ENCODE data around the gene ADM.

ADM gene

DNA sequence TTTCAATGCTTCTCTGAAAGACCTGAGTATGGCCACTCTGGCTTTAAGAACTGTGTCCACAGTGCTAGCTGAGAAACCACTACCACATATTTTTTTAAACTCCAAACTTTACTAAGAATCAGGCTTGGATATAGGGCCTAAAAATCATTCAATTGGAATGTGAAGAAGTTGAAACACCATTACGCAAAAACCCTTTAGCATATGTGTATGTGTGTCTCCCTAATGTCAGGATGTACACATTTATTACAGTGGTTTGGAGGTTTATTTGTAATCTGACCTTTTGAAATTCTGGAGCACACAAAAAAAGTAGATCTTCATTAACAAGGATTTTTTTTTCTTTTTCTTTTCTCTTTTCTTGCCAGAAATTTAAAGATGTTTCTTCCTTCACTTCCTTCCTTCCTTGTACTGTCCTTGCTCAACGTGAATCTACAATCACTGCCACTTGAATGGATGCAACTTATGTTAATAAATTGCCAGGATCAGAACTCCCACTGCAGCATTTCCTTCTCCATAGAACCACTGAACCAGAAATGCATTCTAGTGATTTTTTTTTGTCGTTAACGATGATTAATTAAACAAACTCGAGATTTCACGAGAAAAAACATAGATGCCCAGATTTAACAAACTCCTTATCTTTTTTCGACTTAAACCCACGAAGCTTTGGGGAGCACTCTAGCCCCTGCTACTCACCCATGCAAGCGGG is 3.1 kb upstream of the ADM start:
- TF ChIP-seq, protein P1, sequence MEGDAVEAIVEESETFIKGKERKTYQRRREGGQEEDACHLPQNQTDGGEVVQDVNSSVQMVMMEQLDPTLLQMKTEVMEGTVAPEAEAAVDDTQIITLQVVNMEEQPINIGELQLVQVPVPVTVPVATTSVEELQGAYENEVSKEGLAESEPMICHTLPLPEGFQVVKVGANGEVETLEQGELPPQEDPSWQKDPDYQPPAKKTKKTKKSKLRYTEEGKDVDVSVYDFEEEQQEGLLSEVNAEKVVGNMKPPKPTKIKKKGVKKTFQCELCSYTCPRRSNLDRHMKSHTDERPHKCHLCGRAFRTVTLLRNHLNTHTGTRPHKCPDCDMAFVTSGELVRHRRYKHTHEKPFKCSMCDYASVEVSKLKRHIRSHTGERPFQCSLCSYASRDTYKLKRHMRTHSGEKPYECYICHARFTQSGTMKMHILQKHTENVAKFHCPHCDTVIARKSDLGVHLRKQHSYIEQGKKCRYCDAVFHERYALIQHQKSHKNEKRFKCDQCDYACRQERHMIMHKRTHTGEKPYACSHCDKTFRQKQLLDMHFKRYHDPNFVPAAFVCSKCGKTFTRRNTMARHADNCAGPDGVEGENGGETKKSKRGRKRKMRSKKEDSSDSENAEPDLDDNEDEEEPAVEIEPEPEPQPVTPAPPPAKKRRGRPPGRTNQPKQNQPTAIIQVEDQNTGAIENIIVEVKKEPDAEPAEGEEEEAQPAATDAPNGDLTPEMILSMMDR (IDR thresholded peaks at IDR 0.05; ENCODE audit: insufficient read depth, low read depth, low read length, missing control alignments): no peak
- no peak overlapping the region for H3K4me3 ChIP-seq (ENCODE audit: low read depth, low read length)
- no peak for DNase-seq (ENCODE audit: low read depth)

DNA sequence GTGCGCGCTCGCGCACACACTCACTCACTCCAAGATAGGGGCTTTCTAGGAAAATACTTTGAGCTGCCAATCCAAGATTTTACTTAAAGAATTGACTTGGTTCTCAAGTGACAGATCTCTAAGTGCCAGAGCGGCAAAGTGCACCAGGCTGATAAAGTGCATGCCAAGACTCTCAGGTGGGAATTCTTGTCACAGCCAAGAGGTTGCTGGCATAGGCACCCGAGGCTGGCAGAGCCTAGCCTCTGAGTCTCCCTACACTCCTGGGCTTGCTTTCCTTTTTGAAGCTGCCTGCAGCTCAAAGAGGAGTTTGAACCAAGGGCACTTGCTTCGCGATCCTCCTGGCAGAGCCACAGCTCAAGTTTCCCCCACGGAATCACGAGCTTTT is 2.5 kb upstream of the ADM start:
- DNase-seq (ENCODE audit: low read depth): no peak
- TF ChIP-seq, protein P1 (IDR thresholded peaks at IDR 0.05; ENCODE audit: insufficient read depth, low read depth, low read length, missing control alignments): no peak

DNA sequence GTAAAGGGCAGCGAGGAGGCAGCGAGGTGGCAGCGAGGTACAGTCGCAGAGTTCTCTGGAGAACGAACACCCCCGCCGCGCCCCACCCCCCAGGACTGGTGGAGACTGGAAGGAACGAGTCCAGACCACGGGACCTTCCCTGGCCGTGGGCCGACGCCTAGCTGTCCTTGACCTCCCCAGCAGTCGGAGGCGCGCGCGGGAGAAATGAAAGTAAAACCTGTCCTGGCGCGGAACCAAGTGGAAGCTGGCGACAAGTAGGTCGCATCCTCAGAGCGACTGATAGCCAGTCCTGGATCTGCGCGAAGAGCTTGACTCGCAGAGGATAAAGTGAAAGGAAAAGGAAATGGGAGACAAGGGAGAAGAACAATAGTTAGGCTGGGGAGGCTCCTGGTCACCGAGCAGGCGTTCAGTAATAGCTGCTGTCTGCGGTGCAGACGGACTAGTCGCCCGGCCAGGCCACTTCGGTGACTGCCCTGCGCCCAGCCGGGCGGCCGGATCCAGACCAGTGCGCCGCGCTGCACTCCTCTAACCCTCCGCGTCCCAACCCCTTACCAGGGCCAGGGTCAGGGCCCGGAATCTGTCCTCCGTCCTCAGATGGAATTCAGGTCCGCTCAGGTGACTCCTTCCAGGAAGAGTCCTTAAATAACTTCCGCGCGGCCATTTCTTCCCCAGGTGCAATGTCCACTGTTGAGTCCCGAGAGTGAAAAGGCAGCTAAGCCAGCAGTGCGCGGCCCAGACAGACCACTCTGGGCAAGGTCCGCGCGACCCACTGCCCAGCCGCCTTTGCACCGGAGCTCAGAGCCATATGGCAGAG is 1.9 kb upstream of the ADM start:
- peak overlapping the region; percentile 71 for H3K4me3 ChIP-seq (ENCODE audit: low read depth, low read length)
- DNase-seq (ENCODE audit: low read depth): peak; percentile 73
- TF ChIP-seq, protein P1 (IDR thresholded peaks at IDR 0.05; ENCODE audit: insufficient read depth, low read depth, low read length, missing control alignments): no peak

More for the DNA sequence above, 2.5 kb upstream of the ADM start:
- H3K4me3 ChIP-seq (ENCODE audit: low read depth, low read length): peak overlapping the region; percentile 71

DNA sequence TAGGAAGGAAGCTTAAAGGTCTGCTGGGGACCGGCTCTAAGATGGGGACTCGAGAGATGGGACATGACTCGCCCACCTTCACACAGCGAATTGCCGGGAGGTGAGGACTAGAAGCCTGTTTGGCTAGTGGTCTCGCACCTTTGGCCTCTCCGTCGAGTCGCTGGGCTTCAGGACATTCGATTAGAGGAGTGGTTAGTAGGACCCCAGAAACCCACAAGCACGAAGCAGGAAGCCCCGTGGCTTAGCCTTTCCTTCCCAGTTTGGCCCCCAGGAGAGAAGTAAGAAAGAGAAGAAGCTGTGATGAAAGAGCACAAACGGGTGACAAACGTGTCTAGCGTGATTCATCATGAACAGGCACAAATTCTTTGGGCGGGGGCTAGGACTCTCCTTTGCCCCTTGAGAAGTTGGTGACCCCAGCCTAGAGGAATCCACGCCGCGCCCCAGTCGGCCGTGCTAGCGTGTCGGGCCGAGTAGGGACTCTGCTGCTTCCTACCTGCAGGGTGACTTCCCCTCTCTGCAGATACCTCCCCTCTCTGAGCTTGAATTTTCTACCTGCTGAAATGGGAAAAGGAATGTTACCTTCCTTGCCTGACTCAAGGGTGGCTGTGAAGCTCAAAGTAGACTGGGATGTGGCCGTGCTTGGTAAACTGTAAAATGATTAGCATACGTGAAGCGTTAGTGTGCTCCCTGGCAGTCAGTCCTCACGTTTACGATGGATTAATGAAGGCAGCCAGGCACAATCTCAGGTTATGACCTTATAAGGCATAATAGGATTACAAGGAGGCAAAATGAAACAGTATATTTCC is 1.1 kb upstream of the ADM start:
- TF ChIP-seq, protein P1 (IDR thresholded peaks at IDR 0.05; ENCODE audit: insufficient read depth, low read depth, low read length, missing control alignments): no peak
- H3K4me3 ChIP-seq (ENCODE audit: low read depth, low read length): peak overlapping the region; percentile 71
- peak; percentile 20 for DNase-seq (ENCODE audit: low read depth)

DNA sequence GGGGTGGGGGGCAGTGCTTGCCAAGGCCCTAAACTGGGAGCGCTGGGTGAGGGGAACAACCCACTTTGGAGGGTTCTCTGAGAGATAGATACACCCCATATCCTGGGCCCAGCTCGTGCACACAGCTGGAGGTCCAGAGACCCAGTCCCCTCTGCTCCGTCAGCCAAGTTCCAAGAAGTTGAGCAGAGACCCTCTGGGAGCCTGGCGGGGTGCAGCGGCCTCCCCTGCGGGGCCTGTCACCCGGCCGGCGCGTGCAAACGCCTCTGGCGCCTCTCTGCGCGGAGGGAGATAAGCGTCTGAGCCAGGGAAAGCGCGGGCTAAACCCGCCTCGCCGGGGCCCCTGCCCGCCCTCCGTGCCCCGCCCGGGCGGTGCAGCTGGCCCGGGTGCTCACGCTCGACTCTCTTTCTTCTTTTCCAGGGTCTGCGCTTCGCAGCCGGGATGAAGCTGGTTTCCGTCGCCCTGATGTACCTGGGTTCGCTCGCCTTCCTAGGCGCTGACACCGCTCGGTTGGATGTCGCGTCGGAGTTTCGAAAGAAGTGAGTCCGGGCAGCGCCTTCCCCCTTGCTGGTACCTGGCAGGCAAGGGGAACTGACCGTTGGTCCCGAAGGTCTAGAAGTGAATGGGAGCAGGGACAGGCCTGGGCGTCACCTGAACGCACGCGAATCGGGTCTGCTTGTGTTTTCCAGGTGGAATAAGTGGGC is 540 bp downstream of the ADM start:
- H3K4me3 ChIP-seq (ENCODE audit: low read depth, low read length): peak overlapping the region; percentile 71
- no peak for DNase-seq (ENCODE audit: low read depth)
- TF ChIP-seq, protein P1 (IDR thresholded peaks at IDR 0.05; ENCODE audit: insufficient read depth, low read depth, low read length, missing control alignments): no peak
